NK-92 (cell line): ENCODE results near the gene RIN1.
"Not testable (repeated sequence)": the region's sequence is repeated elsewhere in the genome, so short reads cannot be mapped to it uniquely, and the experiment has no call there.

ENCODE experiments used
- DNase-seq: peaks from one replicate; lab custom pipeline; 2025; ENCODE audit not compliant: unreplicated experiment; lab: John Stamatoyannopoulos, UW

The RIN1 gene, protein sequence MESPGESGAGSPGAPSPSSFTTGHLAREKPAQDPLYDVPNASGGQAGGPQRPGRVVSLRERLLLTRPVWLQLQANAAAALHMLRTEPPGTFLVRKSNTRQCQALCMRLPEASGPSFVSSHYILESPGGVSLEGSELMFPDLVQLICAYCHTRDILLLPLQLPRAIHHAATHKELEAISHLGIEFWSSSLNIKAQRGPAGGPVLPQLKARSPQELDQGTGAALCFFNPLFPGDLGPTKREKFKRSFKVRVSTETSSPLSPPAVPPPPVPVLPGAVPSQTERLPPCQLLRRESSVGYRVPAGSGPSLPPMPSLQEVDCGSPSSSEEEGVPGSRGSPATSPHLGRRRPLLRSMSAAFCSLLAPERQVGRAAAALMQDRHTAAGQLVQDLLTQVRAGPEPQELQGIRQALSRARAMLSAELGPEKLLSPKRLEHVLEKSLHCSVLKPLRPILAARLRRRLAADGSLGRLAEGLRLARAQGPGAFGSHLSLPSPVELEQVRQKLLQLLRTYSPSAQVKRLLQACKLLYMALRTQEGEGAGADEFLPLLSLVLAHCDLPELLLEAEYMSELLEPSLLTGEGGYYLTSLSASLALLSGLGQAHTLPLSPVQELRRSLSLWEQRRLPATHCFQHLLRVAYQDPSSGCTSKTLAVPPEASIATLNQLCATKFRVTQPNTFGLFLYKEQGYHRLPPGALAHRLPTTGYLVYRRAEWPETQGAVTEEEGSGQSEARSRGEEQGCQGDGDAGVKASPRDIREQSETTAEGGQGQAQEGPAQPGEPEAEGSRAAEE

DNA sequence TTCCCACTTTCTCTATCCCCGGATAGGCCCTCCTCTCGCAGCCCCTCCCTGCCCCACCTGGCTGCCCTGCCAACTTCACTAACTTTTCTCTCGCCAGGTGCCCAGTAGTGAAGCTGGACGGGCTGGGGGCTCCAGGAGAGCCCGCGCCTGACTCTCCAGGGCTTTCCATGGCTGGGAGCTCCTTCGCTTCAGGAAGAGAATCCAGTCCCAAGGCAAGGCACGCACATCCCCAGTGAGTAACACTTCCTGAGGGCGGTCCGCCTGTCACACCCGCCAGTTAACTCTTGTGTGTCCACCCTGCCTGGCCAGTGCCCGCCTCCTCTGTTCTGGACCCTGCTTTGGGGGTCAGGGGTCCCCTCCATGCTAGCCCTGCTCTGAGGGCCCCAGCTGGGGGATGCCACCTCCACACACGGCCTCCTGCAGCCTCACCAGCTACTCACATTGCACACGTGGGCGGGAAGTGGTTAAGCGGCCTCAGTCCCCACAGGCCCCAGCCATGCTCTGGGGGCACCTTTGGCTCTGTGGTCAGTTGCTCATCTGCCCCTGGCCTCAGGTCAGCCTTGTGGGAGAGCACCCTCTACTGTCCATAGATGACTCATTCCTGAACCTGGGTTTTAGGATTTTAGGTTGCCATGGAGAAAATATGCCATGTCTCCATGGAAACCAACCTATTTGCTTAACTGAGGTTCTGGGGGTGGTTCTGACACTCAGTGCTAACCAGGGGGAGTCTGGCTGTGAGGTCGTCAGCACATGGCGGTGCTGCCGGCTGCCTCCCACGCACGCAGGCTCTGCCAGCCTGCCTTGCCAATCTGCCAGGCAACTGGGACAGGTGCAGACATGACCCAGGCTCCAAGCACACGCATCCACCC is at the start of gene RIN1:
Gene RIN1 (minus strand): TSS at position 201 of the 869 bp plus-strand sequence. CDS start 32 bp downstream, at position 169.
- DNase-seq, result no peak

DNA sequence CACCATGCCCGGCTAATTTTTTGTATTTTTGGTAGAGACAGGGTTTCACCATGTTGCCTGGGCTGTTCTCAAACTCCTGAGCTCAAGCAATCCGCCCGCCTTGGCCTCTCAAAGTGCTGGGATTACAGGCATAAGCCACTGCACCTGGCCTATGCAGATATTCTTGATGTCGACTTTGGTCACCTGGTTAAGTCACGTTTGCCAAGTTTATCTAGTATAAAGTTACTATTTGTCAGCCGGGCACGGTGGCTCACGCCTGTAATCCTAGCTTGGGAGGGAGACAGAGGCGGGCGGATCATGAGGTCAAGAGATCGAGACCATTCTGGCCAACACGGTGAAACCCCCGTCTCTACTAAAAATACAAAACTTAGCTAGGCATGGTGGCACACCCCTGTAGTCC is 48.1 kb upstream of the RIN1 start:
- DNase-seq, result not testable (repeated sequence)

DNA sequence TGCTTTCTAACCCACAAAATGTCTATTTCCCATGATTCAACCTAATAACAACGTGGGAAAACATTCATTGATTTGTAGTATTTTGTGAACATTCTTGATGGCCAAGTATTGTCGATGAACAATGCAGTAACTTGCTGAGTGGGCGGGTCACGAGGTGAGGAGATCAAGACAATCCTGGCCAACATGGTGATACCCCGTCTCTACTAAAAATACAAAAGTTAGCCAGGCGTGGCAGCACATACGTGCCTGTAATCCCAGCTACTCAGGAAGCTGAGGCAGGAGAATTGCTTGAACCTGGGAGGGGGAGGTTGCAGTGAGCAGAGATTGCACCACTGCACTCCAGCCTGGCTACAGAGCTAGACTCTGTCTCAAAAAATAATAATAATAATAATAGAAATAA is 44.0 kb upstream of the RIN1 start:
- DNase-seq, result not testable (repeated sequence)

DNA sequence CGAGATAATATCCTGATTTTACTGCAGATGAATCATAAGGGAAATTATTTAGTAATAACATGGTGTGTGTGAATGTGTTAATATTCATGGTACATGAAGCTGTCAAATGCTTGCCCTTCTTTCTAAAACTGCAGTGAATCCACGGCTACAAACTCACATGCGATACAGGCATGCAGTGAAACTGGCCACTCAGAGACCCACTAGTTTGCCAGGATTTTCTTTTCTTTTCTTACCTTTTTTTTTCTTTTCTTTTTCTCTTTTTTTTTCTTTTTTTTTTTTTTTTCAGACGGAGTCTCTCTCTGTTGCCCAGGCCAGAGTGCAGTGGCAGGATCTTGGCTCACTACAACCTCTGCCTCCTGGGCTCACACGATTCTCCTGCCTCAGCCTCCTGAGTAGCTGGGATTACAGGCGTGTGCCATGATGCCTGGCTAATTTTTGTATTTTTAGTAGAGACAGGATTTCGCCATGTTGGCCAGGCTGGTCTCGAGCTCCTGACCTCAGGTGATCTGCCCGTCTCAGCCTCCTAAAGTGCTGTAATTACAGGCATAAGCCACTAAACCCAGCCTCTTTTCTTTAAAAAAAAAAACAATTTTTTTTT is 37.6 kb upstream of the RIN1 start:
- DNase-seq, result not testable (repeated sequence)

DNA sequence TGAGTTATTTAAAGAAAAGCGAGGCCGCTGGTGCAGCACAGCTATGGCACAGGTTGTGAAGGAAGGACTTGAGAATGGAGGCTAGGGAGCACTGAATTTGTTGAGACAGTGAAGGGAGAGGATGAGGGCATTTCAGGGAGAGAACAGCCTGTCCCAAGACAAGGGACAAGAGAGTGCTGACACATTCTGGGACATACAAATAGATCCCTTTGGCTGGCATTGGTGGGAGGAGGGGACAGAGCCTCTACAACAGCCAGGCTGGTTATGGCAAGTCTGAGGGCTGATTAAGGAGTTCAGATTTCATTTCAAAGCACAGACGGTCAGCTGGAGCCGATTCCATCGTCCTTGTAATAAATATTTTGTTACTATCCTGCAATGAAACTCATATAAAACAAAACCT is 37.0 kb upstream of the RIN1 start:
- DNase-seq, result no peak

DNA sequence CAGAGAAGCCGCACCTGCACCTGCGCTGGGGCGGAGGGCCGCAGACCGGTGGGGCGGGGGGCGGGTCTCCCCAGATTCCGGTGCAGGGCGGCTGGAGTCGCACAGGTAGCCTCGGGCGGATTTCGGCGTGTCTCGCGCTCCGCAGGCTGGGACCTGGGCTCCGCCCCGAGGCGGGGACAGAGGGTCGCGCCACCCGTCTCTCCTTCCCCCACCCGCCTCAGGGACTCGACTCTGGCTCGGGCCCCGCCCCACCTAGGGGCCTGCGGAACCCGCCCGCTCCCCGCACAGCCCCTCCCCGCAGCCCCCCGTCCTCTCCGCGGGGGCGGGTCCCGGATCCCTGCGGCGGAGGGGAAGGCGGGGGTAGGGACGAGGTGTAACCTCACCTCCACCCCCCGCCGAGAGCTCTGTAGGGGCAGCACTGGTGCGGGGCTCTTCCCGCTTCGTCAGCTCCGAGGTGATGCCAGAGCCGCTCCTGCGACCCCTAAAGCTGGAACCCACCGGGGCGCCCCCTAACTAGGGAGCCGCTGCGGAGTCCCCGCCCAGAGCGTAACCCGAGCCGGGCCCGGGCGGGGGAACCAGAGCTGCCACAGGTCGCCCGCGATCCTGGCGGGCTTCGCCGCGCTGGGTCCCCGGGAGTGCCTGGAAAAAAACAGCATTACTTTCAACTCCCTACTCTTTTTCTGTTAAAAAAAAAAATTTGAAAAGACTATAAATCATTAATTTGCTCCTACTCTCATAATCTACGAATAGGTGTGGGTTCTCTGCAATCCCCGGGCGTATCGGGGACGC is 35.6 kb upstream of the RIN1 start, which contains the start of gene SLC29A2:
Gene SLC29A2 (minus strand): TSS at position 134 of the 789 bp plus-strand sequence. CDS start 169 bp downstream, outside the sequence.
- DNase-seq, result no peak

DNA sequence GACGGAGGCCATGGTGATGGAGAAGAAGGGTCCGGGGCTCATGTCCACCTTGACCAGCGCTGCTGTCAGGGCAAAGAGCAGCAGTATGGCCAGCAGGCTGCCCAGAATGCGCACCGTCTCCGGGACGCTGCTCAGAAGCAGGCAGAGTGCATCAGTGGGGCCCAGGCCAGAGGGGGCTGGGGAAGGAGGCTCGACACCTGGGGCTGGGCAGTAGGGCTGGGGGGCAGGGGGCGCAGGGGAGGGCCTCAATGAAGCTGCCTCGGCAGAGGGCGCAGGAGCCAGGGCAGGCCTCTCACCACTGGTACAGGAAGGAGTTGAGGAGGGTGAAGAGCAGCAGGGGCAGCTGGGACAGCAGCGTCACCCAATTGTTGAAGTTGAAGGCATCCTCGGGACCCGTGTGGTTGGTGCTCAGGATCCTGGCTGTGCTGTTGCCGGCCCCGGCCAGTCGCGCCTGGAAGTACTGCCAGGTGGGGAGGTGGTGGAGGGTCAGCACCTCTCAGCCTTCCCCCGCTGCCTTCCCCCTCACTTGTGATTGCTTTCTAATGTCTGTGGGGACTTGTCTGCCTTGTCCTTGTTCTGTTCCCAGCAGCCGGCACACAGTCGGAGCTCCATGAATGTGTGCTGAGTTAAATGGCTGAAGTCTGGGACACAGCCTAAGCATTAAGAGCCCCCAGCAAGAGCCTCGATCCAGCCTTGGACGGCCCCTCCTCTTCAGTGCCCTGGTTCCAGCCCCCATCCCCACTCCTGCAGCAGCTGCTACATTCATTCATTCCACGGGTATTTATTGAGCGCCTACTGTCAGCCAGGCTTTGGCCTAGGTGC is 33.0 kb upstream of the RIN1 start:
- DNase-seq, result no peak

DNA sequence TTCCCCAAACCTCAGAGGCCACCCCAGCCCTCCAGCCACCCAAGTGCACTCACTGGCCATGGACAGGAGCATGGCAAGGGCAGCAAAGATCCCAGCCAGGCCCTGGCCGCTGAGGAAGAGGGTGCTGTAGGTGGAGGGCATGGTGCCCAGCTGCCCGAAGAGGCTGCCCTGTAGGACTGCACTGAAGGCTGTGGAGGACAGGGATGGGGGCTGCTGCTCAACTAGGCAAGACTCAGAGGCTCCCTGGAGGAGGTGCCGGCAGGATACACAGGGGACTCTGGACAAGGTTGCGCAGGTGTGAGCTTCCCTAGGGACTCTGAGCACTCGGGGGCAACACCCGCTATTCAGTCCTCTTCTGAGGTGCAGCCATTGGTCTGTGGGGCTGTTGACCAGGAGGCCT is 32.2 kb upstream of the RIN1 start:
- DNase-seq, result no peak

DNA sequence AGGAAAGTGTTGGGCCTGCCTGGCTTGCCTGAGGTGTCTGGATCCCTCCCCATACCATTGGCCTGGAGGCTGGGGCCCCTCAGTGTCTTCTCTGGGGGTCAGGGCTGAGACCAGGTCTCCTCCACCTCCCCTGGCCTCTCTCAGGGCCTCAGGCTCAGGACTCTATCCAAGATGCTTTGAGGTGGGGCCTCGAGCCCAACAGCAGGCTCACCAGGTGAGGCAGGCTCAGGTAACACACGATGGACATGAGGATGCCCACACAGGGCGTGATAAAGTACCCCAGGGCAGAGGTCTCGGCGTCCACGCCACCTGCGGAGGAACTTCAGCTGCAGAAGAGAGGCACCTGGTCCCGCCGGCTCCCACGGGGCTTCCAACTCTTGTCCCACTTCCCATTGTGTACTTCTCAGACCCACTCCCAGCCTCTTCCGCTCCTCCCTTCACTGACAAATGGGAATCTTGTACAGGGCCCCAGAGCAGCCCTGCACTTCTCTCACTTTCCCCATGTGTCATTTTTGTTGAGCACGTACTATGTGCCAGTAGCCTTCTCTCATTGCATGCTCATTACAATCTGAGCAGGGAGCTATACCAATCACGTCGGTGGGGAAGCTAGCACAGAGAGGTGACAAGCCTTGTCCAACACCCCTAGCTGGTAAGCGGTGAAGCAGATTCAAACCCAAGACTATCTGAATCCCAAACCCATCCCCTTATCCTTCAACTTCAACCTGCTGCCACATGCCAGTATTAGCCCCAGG is 31.5 kb upstream of the RIN1 start:
- no peak for DNase-seq

DNA sequence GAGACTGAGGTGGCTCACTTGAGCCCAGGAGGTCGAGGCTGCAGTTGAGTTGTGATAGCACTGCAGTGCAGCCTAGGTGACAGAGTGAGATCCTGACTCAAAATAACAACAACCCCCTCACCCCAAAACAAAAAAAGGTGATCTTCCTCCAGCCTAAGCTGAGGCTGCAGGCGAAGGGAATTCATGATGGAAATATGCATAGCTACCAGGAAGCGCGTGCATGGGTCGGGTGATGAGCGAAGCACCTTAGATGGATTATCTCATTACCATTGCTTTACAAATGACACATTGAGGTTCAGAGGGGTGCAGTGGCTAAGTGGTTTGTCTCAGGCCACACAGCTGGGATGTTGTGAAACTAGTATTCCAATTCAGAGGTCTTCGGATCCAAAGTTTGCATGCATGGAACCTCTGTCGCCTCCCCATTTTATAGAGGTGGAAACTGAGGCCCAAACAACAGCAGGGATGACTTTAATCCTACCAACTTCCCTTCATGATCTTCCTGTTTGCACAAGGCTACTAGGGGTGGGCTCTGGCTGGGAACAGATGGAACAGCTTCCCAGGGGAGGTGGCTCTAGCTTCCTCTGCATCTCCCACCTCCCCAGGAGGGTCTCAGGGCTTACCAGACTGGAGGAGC is 30.7 kb upstream of the RIN1 start:
- DNase-seq, result no peak

DNA sequence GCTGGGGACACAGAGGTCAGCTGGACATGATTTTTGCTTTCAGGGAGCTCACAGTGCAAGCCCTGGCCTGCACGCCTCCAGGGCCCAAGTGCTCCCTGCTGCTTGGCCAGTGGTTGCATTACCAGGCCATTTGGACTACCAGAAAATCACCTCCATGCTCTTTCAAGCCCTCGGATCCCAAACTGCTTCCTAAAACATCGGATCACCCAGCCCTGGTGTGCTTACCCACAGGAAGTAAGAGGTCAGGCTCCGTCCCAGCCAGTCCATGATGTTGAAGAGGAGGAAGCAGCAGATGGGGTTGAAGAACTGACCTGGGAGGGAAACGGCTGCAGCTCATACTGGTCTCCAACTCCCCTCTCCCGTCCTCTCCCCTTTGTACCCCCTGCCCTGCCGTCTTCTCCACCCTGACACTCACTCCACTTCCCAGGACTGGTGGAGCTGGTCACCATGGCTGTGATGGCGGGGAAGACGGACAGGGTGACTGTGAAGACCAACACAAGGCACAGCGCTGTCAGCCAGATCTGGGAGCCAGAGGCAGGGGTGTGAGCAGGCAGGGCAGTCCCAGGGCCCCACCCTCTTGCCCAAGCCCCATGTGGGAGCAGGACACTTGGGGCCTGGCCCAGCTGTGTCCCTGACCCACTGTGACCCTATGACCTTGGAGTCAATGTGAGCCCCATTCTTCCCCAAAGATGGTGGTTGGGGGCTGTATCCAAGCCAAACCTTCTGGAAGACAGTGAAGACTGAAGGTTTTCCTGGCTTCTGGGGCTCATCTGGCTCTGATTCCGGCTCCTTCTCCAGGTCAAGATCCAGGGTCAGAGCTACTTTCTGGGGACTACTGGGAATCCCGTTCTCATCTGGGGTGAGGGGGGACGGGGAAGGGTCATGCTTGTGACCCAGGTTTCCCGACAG is 29.7 kb upstream of the RIN1 start:
- DNase-seq, result no peak

DNA sequence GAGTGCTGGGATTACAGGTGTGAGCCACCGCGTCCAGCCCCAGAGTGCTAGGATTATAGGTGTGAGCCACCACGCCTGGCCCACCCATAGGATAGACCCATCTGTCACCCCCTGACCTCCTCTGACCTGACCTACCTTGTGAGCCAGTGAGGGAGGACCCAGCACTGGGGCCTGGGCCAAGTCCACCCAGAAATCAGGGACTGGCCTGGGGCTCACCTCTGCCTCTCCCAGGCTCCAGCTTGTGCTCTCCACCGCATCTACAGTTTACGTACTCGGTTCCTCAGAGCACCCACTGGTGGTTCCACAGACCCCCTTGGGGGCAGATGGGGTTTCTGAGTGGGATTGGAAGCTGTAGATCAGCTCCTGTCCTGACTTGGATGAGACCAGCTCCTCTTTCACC is 28.9 kb upstream of the RIN1 start:
- no peak for DNase-seq

DNA sequence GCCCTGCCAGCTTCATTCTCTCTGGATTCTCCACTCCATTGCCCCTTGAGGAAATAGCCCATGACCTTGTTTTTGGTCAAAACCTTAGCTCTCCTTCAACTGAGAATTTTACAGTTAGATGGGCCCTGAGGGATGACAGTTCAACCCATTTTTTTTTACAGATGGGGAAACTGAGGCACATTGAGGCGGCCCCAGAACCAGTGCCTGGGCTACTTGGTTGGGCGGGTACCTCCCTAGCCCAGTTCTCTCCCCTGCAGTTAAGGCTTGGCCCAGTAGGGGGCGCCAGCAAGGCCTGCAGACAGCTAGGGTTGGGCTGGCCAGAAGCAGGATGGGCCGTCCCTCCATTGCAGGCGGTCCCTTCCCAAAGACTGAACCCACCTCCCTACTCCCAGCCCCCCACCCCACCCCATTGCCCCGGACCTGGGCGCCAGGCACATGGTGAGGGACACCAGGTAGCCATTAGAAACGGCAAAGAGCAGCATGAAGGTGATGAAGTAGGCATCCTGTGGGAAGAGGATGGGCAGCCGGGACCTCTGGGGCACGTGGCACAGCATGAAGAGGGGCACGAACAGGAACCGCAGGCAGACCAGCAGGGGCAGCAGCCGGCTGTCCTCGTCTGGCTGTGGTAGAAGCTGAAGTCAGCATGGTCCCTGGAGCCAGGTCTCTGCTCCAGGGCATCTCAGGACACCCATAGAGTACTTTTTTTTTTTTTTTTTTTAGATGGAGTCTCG is 27.7 kb upstream of the RIN1 start:
- no peak for DNase-seq

DNA sequence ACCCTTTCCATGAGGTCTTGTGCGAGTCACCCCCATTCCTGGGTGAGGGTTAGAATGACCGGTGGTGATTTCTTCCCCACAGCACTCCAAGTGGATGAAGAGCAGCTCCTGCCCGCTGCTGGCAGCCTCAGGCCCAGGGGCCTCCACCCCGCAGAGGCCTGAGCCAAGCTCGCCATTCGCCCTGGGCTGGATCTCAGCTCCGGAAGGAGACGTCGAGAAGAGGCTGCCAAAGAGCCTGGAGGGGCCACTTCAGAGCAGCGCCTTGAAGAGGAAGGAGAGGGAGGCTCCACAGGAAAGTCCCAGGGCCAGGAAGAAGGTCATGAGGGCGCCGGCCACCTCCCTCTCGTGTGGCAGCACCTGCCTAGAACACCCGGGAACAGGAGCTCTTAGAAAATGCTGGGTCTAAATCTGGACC is 27.0 kb upstream of the RIN1 start:
- no peak for DNase-seq

DNA sequence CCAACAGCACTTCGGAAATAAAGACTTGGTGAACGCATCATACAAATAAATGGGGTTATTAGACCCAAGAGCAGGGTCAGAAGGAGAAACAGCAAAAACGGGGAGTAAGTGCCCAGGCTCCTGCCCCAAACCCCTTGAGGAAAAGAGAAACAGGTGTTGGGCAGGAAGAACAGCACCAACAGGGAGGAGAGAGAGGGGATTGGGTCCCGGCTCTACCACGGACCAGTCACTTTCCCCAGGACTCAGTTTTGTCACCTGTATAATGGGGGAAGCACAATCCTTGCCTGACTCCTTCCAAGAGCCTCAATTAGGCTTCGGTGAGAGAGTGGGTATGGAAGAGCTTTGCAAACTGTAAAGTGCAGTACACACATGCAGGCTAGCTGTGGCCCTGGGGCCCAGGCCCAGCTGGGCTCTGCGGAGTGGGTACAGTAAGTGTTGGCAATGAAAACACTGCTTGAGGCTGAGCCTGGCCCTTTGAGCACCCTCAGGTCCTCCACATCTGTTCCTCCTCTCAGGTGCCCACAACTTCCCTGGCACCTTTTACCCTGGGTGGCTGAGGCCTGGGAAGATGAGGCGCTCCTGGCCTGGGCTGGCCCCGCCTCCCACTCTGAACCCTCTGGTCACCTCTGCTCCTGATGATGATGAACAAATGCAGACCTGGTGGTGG is 26.4 kb upstream of the RIN1 start:
- DNase-seq, result no peak

DNA sequence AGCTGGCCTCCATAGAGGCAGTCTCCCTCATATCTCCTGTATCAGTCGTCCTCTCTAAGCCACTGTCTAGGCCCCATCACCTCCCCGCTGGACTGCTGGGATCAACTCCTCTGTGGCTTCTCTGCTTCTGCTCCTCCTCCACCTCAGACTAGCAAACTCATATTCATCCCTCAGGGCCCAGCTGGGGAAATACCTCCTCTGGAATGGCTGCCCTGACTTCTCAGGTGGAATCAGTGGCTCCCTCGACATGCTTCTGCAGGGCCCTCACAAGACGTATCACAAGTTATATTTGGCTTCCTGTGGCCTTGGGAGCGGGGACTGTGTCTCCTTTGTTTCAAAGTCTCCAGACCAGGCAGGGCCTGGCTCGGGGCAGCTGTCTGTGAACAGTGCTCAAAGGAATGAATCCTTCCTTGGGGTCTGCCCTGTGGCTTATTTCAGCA is 25.3 kb upstream of the RIN1 start:
- no peak for DNase-seq
